Fibroblast of skin of back (primary cell): Measurements from ENCODE around the gene FCRLA. TPM values are rescaled to one million over a fixed set of nuclear protein-coding genes. Genes with fewer than 3 reads are reported as not detected.
A peak's percentile ranks its signal among the peaks of the same experiment; 100 is the strongest.
"Not testable (repeated sequence)": the region's sequence is repeated elsewhere in the genome, so short reads cannot be mapped to it uniquely, and the experiment has no call there.

Experiments
- DNase-seq: peaks from one replicate; pipeline ENCODE4 v3.0.0-alpha.2; 2013
- polyA plus RNA-seq, 2 experiments: library from polyadenylated mRNA; unstranded; fragments of 120-200 nt; gene quantifications; one replicate each; pipeline ENCODE4 v1.2.1, GENCODE V29; 2013; ENCODE audit not compliant: insufficient read length in 2 of 2

The FCRLA gene, protein sequence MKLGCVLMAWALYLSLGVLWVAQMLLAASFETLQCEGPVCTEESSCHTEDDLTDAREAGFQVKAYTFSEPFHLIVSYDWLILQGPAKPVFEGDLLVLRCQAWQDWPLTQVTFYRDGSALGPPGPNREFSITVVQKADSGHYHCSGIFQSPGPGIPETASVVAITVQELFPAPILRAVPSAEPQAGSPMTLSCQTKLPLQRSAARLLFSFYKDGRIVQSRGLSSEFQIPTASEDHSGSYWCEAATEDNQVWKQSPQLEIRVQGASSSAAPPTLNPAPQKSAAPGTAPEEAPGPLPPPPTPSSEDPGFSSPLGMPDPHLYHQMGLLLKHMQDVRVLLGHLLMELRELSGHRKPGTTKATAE
- 1.5 TPM for polyA plus RNA-seq (2013, experiment 1 of 2; ENCODE audit: insufficient read length)
- polyA plus RNA-seq (2013, experiment 2 of 2; ENCODE audit: insufficient read length), result 0.49 TPM

DNA sequence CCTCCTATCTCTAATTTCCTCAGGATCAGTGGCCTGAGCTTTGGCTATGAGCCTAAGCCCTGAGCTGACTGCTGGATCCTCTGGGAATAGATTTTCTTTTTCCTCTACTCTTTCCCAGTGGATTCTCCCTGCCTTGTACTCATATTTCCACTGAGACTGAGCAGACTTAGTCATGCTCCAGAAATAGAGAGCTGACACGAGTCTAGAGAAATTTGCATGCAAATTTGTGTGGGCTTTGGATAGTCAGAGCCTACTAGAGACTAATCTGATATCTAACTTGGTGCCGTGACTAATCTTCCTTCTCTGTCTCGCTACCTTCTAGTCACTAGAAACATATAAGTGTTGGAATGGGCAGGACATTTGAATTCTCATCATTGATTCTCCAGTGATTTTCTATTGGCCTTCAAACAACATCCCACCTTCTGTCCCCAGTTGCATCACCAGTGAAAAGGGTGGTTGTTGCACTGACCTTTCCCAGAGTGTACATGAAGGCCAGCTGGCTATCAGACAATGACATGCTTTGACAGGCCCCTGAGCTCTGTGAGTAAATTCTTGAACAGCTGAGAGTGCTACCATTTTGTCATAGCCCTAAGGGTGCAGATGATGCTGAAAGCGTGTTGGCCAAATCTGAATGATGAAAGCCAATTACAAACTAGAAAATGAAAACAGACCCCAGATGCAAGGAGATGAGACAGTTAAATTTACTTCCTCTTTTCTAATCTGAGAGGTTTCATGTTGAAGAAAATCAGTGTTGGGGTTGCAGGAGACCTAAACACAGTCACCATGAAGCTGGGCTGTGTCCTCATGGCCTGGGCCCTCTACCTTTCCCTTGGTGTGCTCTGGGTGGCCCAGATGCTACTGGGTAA is at the start of gene FCRLA:
Gene FCRLA (plus strand): TSS at position 748 of the 866 bp plus-strand sequence. CDS start 36 bp downstream, at position 784.
- DNase-seq, result peak; percentile 99

DNA sequence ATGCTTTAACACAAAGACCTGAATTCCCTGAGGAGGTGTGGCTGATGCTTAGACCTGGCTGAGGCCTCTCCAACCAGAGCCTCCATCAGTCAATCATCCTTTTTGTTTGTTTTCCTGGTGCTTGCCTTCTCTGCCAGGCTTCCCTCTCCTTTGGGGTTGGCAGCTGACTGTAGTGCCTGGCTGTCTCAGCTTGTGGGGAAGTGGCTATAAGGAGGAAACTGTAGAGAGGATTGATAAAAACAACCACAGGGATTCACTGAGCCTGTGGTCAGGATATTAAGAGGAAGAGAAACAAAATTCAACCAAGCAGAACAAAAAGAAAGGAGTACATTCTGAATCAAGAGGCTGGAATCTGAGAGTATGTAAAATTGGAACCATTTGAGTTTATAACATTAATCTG is 48.5 kb upstream of the FCRLA start:
- DNase-seq, result not testable (repeated sequence)

DNA sequence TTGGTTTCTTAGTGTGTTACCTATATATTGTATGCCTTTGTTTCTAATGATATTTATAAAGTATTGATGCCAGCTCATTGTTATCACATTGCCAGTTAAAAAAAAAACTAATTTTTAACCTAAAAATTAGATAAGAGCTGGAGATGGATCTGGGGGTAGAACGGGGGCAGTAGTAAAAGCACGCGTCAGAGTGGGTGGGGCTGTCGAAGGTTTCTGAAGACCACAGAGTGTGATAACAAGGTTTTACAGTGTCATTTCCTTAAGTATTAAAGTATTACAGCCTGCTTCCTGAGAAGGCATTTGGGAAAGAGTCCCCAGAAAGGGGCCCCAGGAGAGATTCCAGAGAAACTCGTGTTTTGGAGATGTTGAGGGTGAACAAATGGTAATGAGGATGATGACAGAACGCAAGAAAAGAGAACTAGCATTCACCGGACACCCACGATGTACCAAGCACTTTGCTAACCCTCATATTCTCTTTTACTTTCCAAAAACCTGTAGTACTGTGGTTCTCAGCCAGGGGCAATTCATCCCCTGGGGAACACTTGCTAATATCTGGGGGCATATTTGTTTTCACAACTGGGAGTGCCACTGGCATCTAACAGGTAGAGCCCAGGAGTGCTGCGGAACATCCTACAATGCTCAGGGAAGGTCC is 45.2 kb upstream of the FCRLA start:
- not testable (repeated sequence) for DNase-seq

DNA sequence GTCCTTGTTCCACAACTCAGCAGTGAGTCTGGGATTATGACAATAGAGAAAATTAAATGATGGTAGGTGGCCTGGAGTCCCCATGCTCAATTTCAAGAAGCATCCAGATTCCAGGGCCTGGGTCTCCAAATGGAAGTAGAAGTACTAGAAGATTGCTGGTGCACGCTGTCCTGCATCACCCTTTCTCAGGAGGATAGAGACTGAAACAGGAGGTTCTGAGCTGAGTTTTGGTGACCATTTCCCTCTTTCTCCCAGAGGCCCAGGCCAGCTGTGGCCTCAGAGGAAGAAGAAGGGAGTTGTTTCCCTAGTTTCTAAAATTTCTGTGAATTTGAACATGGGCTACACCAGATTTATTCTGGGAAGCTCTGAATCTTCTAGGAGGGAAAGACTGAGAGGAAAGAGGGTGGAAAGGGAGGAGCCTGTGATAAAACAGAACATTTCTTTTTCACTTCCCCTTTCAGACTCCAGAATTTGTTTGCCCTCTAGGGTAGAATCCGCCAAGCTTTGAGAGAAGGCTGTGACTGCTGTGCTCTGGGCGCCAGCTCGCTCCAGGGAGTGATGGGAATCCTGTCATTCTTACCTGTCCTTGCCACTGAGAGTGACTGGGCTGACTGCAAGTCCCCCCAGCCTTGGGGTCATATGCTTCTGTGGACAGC is 44.2 kb upstream of the FCRLA start, which contains the start of gene FCGR2B:
Gene FCGR2B (plus strand): TSS at position 460 of the 656 bp plus-strand sequence. CDS start 99 bp downstream, at position 559.
- DNase-seq, result not testable (repeated sequence)

DNA sequence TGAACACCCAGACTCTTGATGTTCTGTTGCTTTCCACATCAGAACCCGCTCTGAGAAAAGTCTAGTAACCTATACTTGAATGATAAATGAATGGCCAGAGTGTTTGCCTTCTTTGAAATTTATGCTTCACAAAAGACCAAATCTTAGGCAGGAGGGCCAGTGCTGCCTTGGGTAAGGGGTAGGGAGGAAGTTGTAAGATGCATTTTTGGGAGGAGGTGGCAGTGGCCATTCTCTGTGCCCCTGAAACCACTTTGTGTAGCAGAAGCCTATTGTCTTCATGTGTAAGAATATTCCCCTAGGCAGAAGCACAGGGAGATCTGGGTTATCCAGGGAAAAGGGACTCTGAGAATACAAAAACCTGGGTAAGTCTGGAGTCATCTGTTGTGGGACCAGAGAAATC is 43.5 kb upstream of the FCRLA start:
- DNase-seq, result not testable (repeated sequence)

DNA sequence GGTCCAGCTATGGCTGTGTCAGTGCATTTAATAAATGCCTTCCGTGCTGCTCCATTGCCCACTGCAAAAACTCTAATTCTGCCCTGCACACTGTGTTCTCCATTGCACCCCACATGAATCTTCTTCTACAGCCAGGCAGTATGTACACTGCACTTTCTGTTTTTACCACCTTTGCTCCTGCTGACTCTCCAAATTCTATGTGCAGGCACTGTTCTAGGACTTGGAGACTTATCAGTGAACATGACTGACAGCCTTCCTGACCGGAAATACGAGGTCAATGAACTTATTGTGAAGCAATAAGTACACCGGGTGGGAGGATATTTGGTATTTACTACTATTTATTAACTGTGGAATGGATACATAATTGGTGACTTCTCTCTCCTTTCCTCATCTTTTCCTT is 42.3 kb upstream of the FCRLA start:
- DNase-seq, result not testable (repeated sequence)

DNA sequence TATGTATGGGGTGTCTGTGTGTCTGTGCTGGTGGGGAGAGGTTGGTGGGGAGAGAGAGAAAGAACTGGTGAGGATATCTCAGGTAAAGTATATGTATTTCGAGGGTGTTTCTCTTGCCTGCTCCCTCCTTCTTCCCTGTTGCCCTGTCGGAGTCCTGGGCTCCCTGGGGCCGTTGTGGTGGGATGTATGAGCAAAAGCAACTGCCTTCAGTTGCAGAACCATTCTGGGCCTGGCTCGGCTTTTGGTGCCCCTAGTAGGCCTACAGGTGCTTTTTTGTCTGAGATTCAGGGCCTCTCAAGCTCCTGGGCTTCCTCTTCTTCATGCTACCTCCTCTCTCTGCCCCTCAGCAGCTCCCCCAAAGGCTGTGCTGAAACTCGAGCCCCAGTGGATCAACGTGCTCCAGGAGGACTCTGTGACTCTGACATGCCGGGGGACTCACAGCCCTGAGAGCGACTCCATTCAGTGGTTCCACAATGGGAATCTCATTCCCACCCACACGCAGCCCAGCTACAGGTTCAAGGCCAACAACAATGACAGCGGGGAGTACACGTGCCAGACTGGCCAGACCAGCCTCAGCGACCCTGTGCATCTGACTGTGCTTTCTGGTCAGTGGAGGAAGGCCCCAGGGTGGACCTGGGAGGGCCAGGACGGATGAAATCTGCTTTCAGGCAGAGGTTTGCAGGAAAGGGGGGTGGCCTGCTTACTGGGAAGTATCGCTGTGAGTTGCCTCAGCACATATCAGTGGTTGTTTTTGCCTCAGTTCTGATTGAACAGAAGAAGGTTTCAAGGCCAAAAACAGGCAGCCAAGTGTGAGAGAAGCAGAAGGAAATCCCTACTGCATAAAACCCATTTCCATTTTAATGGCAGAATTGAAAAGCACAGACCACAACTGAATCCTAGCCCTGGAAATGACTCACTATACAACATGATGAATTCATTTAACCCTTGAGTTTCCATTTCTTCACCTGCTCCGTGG is 35.7 kb upstream of the FCRLA start:
- DNase-seq, result not testable (repeated sequence)

DNA sequence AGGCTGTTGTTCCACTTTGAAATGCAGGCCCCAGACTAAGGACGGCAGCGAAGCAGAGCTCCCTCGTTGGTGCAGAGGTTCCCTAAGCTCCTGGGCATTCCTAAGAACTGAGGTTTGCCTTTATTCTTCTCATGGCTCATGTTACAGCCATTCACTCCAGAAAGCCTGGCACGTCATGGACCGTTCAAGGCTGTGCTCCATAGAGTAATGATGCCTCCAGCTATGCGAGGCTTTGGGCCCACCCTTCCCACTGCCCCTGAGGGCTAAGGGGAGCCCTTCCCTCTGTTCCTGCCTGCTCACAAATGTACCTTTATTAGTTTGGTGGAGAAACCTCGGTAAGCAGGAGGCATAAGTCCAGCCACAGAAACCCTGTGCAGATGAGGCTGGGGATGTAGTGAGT is 33.6 kb upstream of the FCRLA start:
- DNase-seq, result not testable (repeated sequence)

DNA sequence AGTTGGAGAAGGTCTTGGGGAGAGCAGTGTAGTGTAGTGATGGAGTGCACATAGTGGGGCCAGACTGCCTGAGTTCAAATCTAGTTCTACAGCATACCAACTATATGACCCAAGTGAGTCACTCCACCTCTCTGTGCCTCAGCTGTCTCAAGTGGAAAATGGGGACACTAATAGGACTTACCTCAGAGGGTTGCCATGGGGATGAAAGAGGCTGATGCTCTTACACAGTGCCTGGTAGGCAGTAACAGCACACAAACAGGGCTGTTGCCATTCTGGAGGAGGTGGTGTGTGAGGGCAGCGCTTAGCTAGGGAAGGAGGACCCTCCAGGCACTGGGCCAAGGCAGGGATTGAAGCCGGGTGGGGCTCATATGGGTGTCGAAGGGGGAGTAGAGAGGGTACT is 32.6 kb upstream of the FCRLA start:
- DNase-seq, result not testable (repeated sequence)

DNA sequence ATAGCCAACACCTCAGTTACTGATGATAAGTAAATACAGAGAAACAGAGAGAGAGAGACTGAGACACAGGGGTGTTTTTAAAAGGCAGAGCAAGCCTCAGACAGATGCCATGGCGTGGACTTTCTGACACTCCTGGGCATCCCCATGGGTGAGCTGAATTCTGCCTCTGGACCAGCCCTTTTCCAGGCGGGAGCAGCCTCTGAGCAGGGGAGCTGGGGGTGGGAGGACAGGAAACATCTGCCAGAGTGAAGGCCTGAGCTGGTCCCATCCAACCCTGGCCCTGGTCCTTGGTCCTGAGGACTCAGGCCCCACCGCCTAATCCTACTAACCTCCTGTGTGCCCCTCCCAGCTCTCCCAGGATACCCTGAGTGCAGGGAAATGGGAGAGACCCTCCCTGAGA is 32.1 kb upstream of the FCRLA start:
- DNase-seq, result not testable (repeated sequence)

DNA sequence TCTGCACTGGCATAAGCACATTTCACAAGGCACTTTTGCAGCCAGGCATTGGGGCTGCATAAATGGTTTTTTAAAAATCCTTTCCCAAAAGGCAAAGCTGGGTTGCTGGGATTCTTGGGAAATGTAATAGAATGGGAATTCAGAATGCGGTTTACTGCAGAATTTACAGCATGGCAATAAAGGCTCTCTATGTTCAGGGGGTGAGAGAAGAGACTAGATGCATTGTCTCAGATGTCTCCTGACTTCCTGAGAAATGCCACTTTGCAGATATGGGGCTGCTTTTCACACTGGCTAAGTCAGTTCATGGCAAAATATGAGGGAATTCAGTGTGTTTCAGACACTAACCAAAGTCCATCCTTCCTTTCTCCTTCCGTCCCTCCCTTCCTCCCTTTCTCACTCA is 30.6 kb upstream of the FCRLA start:
- no peak for DNase-seq

DNA sequence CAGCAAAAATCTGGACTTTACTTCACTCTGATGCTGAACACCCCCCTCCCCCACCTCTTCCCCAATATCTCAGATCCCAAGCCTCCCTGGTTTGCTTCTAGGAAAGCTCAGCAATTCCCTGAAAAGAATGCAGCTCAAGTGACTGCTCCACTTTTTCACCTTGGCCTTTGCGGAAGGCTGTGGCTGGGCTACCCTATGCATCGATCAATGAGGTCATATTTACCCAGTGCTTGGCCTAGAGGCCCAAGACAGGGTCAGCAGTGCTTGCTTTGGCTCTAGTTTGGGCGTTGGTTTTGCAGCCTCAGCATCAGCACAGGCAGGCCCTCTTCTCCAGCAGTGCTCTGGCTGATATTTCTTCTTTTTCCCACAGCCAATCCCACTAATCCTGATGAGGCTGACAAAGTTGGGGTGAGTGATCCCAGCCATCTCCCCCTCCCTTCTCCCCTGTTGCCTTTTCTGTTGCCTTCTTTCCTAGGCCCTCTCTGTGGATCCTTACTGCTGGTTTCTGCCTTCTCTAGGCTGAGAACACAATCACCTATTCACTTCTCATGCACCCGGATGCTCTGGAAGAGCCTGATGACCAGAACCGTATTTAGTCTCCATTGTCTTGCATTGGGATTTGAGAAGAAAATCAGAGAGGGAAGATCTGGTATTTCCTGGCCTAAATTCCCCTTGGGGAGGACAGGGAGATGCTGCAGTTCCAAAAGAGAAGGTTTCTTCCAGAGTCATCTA is 29.9 kb upstream of the FCRLA start:
- DNase-seq, result no peak

DNA sequence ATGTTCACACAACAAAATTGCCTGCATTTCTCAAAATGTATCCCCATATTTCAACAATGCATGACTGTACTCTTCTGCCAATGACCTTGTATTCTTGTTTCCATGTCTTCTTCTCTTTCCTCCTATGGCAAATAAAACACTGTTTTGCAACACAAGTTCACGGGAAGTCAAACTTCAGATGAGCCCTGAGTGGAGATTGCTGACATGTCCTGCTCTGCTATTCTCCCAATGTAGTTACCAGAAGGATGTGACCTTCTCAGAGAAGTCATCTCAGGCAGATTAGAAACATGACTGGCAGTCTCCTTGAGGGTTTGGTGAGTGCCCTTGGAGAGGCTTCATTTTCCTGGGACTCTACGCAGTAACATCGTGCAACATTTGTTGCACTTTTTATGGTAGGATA is 28.5 kb upstream of the FCRLA start:
- DNase-seq, result no peak

DNA sequence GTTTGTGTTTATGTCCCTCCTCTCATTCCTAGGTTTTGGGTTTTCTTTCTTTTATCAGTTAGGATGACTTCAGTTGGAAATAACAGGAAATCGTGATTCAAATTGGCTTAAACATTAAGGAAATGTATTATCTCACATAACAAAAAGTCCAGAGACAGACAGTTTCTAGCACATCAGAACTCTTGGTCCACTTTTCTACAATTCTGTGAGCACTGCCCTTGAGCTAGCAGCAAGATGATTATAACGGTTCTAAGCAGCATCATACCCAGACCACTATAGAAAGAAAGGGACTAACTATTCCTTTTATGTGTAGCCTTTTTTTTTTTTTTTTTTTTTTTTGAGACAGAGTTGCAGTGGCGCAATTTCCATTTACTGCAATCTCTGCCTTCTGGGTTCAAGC is 25.1 kb upstream of the FCRLA start:
- no peak for DNase-seq

DNA sequence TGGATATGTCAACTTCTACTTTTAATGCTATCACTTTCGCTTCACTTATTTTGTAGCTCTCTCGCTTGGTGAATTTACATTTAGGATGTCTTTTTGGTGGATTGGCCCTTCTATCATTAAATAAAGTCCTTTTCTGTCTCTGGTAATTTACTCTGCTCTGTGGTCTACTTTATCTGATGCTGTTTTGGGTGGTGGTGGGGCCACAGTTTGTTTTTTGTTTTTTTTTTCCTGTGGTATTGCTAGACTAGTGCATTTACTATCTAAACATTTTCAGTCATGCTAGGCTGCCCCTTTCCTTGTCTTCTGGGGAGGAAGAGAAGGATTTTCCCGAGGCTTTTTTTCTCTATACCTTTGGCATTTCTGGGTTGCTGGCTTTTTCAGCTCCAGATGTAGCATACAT is 18.1 kb upstream of the FCRLA start:
- DNase-seq, result no peak

DNA sequence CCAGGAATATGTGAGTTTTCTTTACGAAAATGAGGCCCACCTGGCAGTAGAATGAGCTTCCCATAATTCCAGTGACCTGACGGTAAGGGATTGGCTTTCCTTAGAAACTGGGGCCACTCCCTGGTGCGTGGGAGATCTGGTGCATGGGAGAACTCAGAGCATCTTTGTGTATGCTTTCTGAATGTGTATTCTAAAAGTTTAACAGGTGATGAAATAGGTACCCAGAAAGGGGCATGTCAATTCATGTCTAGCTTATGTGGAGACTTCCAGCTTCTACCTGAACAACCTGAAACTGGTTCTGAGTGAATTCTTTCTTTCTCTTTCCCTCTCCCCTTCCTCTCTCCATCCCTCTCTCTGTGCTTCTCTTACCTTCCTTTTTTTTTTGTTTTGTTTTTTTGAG is 15.2 kb upstream of the FCRLA start:
- no peak for DNase-seq

DNA sequence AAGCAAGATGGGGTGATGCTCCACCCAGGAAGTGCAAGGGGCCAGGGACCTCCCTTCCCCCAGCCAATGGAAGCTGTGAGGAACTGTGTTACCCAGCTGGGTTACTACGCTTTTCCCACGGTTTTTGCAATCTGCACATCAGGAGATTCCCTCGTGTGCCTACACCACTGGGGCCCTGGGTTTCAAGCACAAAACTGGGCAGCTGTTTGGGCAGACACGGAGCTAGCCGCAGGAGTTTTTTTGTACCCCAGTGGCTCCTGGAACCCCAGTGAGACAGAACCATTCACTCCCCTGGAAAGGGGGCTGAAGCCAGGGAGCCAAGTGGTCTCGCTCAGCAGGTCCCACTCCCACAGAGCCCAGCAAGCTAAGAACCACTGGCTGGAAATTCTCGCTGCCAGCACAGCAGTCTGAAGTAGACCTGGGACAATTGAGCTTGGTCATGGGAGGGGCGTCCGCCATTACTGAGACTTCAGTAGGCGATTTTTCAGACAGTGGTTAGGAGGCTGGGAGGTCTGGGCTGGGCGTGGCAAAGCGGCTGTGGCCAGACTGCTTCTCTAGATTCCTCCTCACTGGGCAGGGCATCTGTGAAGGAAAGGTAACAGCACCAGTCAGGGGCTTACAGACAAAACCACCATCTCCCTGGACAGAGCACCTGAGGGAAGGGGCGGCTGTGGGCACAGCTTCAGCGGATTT is 13.9 kb upstream of the FCRLA start:
- not testable (repeated sequence) for DNase-seq

DNA sequence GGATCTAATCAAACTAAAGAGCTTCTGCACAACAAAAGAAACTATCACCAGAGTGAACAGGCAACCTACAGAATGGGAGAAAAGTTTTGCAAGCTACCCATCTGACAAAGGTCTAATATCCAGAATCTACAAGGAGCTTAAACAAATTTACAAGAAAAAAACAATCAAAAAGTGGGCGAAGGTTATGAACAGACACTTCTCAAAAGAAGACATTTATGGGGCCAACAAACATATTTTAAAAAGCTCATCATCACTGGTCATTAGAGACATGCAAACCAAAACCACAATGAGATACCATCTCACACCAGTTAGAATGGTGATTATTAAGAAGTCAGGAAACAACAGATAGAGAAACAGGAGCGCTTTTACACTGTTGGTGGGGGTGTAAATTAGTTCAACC is 8.7 kb upstream of the FCRLA start:
- not testable (repeated sequence) for DNase-seq

DNA sequence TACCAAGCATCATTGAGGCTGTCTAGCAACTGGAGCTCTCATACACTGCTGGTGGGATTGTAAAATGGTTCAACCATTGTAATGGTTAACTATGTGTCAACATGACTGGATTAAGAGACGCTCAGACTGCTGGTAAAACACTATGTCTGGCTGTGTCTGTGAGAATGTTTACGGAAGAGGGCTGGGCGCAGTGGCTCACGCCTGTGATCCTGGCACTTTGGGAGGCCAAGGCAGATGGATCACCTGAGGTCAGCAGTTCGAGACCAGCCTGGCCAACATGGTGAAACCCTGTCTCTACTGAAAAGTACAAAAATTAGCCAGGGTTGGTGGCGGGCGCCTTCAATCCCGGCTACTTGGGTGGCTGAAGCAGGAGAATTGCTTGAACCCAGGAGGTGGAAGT is 4.8 kb upstream of the FCRLA start:
- DNase-seq, result no peak

DNA sequence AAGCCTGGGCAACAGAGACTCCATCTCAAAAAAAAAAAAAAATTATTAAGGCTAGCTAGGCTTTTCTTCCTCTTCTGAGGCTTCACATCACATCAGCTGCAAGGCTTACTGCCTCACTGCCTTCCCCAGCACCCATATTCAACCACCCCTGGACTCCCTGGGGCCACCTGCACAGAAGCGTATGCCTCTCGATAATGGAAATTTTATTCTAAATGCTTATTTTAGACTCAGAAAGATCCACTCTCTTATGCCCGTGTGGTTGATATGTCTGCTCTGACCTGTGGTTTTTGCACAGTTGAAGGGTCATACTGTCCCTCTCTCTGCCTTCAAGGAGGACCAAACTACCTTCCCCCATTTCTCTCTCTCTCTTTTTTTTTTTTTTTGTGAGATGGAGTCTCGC is 1.5 kb upstream of the FCRLA start:
- DNase-seq, result no peak
